Measurements from ENCODE around the gene NTF4. TPM values are rescaled to one million over a fixed set of nuclear protein-coding genes. Genes with fewer than 3 reads are reported as not detected.

Gene NTF4
- total RNA-seq, 1 experiment from 2014 or later: 3.9 TPM

GRCh38 chr19:49102303-49102702 is 37.7 kb upstream of the NTF4 start:
- Mint-ChIP-seq H3K27me3 (ENCODE audit: low read depth) (no peaks in the 10 kb centered on the region), H3K27ac (no peak overlapping the region), H3K36me3 (peaks cover 60% of the 10 kb centered on the region), H3K4me1 (peaks cover 18% of the 10 kb centered on the region), H3K4me3 (no peak overlapping the region), H3K9me3 (no peaks in the 10 kb centered on the region)
- no peak for TF ChIP-seq MYBL2 (CRISPR knock-in tag; IDR thresholded peaks at IDR 0.05)
- TF ChIP-seq RORB (CRISPR knock-in tag; IDR thresholded peaks at IDR 0.05): no peak
- TF ChIP-seq ETV6 (CRISPR knock-in tag; IDR thresholded peaks at IDR 0.05): no peak
- no peak for TF ChIP-seq ESRRA (CRISPR knock-in tag; IDR thresholded peaks at IDR 0.05; ENCODE audit: borderline replicate concordance)
- no peak for TF ChIP-seq SP1 (CRISPR knock-in tag; conservative IDR thresholded peaks at IDR 0.05)
- no peak for TF ChIP-seq IRF1 (CRISPR knock-in tag; IDR thresholded peaks at IDR 0.05)
- TF ChIP-seq KAT7 (CRISPR knock-in tag; IDR thresholded peaks at IDR 0.05; ENCODE audit: borderline replicate concordance): no peak
- no peak for TF ChIP-seq MLX (CRISPR knock-in tag; IDR thresholded peaks at IDR 0.05)
- no peak for TF ChIP-seq USF1 (CRISPR knock-in tag; IDR thresholded peaks at IDR 0.05)
- TF ChIP-seq ATF2 (CRISPR knock-in tag; IDR thresholded peaks at IDR 0.05; ENCODE audit: borderline replicate concordance, low read depth): no peak
- no peak for TF ChIP-seq AFF4 (CRISPR knock-in tag; IDR thresholded peaks at IDR 0.05; ENCODE audit: borderline replicate concordance)
- ATAC-seq (no peak), DNase-seq (ENCODE audit: low spot score) (no peak)
- CTCF ChIA-PET: no interaction called here
- POLR2A ChIA-PET: interaction anchor here (1.1 kb wide), 1 partner anchor 12 kb away, joined by 3 read pairs; the partner anchor contains the start of gene LIN7B

GRCh38 chr19:49101160-49101559 is 36.5 kb upstream of the NTF4 start:
- ChIA-PET POLR2A (interaction anchor here (0.7 kb wide), 1 partner anchor 26 kb away, joined by 9 read pairs; no protein-coding TSS in a partner anchor), CTCF (no interaction called here)
- Mint-ChIP-seq H3K36me3 (peaks cover 51% of the 10 kb centered on the region), H3K27me3 (ENCODE audit: low read depth) (no peaks in the 10 kb centered on the region), H3K4me1 (peaks cover 13% of the 10 kb centered on the region), H3K27ac (0 out of 2 replicates have a peak overlapping the region, but pooled peaks have one; percentile 94), H3K9me3 (no peaks in the 10 kb centered on the region), H3K4me3 (no peak overlapping the region)
- ATAC-seq (no peak), DNase-seq (ENCODE audit: low spot score) (no peak)
- no peak for TF ChIP-seq SMAD4 (CRISPR knock-in tag; IDR thresholded peaks at IDR 0.05)
- TF ChIP-seq AFF4 (CRISPR knock-in tag; IDR thresholded peaks at IDR 0.05; ENCODE audit: borderline replicate concordance): no peak
- TF ChIP-seq CTCF (IDR thresholded peaks at IDR 0.05): no peak
- TF ChIP-seq NFYB (CRISPR knock-in tag; conservative IDR thresholded peaks at IDR 0.05; ENCODE audit: low read depth): no peak
- TF ChIP-seq JUN (CRISPR knock-in tag; IDR thresholded peaks at IDR 0.05): no peak
- TF ChIP-seq CDX4 (CRISPR knock-in tag; IDR thresholded peaks at IDR 0.05; ENCODE audit: borderline replicate concordance): no peak
- no peak for TF ChIP-seq CBFB (CRISPR knock-in tag; IDR thresholded peaks at IDR 0.05; ENCODE audit: low read depth)
- TF ChIP-seq MLX (CRISPR knock-in tag; IDR thresholded peaks at IDR 0.05): no peak
- TF ChIP-seq SP1 (CRISPR knock-in tag; conservative IDR thresholded peaks at IDR 0.05): no peak
- TF ChIP-seq MXD4 (CRISPR knock-in tag; IDR thresholded peaks at IDR 0.05; ENCODE audit: borderline replicate concordance): no peak
- TF ChIP-seq JAZF1 (CRISPR knock-in tag; IDR thresholded peaks at IDR 0.05): no peak
- no peak for TF ChIP-seq TEAD4 (CRISPR knock-in tag; IDR thresholded peaks at IDR 0.05)
